NT2/D1 (cell line): ENCODE data around the gene MCFD2.

ENCODE experiments used
- DNase-seq: peaks from one replicate; pipeline ENCODE4 v3.0.0-alpha.2; 2011; ENCODE audit warnings: low read depth, low spot score
- H3K27me3 ChIP-seq: 2 replicates; pipeline ENCODE4 v1.6.0; 2011; ENCODE audit warnings: mild to moderate bottlenecking; ENCODE audit not compliant: insufficient read length, insufficient read depth
- H3K36me3 ChIP-seq: 2 replicates; pipeline ENCODE4 v1.6.1; 2011; ENCODE audit warnings: mild to moderate bottlenecking, low read length, mixed read lengths; ENCODE audit not compliant: insufficient read depth, insufficient read length
- H3K4me1 ChIP-seq: 2 replicates; pipeline ENCODE4 v1.5.1; 2011; ENCODE audit not compliant: insufficient read depth, insufficient read length
- H3K4me3 ChIP-seq: 2 replicates; pipeline ENCODE4 v1.5.1; 2011; ENCODE audit warnings: low read depth; ENCODE audit not compliant: insufficient read length
- H3K9ac ChIP-seq: 2 replicates; pipeline ENCODE4 v1.6.0; 2011; ENCODE audit warnings: low read depth; ENCODE audit not compliant: insufficient read length
- H3K9me3 ChIP-seq: 2 replicates; pipeline ENCODE4 v1.5.1; 2011; ENCODE audit warnings: mild to moderate bottlenecking, low read length; ENCODE audit not compliant: insufficient read depth
- SUZ12 ChIP-seq: IDR thresholded peaks from 2 replicates; pipeline ENCODE4 v1.6.1; 2011; ENCODE audit not compliant: insufficient read length, insufficient read depth; ENCODE audit errors: extremely low read depth
- YY1 ChIP-seq: IDR thresholded peaks from 2 replicates; pipeline ENCODE4 v1.6.1; 2011; ENCODE audit not compliant: insufficient read length, insufficient read depth
- ZNF274 ChIP-seq: IDR thresholded peaks from 2 replicates; pipeline ENCODE4 v1.6.1; 2011; ENCODE audit warnings: mild to moderate bottlenecking, low read depth, low read length

The MCFD2 gene

DNA sequence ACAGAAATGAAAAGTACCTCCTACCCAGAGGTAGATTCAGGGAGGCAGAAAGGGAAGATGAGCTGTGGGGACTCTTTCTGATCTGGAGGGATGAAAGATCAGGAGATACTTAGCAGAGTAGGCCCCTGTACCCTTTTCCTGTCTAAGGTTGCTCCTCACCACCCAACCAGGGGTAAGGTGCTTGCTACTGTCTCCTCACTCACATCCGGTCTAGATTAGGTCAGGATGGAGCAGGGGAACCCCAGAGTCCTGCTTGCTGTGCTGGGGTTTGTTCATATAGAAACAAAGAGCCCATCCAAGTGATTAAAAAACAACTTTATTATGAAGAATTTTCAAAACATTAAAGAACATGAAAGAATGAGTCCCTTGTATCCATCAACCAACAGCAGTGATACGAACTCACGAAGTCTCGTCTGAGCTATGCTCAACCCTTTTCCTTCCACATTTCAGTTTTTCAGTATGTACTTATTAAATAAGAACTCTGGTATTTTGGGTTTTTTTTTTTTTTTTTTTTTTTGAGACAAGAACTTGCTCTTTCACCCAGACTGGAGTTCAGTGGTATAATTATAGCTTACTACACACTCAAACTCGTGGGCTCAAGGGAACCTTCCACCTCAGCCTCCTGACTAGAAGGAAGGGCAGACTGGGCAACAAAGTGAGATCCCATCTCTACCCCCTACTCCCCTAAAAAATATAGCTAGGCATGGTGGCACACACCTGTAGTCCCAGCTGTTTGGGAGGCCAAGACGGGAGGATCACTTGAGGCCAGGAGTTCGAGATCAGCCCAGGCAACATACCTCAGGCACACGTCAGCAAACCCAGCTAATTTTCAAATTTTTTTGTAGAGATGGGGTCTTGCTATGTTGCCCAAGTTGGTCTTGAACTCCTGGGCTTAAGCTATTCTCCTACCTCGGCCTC, 28.5 kb upstream of the MCFD2 start:
- Histone ChIP-seq H3K4me3 (no peak overlapping the region), H3K27me3 (no peaks in the 10 kb centered on the region), H3K4me1 (peaks cover 5% of the 10 kb centered on the region), H3K9ac (no peak overlapping the region), H3K9me3 (no peaks in the 10 kb centered on the region), H3K36me3 (peaks cover 25% of the 10 kb centered on the region)
- no peak for TF ChIP-seq ZNF274
- TF ChIP-seq SUZ12, result no peak
- TF ChIP-seq YY1, result no peak
- no peak for DNase-seq

DNA sequence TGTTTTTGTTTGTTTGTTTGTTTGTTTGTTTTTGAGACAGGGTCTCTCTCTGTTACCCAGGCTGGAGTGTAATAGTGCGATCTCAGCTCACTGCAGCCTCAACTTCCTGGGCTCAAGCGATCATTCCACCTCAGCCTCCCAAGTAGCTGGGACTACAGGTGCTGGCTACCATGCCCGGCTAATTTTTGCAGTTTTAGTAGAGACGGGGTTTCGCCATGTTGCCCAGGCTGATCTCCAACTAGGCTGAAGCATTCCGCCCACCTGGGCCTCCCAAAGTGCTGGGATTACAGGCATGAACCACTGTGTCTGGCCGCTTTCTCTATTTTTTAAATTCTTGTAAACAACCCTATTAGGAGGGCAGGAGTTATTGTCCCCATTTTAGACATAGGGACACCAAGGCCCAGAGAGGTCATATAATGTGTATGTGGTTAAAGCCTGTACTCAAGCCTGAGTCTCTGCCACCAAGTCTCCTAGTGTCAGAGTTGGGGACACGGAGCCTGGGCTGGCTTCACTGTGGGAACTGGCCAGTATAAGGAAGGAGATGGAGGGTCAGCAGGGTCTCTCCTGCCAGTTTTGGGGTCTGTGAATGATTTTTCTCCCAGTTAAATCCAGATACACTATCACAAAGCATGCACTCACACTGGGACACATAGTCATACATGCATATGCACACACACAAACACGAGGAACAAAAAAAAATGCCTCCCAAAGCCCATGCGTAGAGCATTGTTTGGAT, 27.5 kb upstream of the MCFD2 start:
- DNase-seq, result no peak
- Histone ChIP-seq H3K36me3 (peaks cover 20% of the 10 kb centered on the region), H3K9me3 (no peaks in the 10 kb centered on the region), H3K9ac (no peak overlapping the region), H3K4me1 (peaks cover 5% of the 10 kb centered on the region), H3K4me3 (no peak overlapping the region), H3K27me3 (no peaks in the 10 kb centered on the region)
- no peak for TF ChIP-seq ZNF274
- no peak for TF ChIP-seq YY1

DNA sequence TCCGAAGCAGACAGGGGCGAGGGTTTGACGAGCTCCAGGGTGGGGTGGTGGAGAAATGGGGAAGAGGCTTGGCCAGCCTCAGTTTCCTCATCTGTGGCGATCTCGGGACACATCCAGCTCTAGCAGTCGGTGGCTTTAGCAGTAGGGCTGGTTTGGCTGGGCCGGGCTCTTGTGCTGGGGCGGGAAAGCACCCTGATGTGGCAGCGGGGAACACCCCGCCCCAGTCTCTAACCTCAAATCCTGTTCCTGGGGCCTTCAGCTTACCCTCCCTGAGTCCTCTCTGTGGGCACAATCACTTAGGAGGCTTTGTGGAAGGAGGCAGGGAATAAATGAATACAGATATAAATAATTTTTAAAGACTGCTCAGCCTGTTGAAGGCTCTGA, 26.5 kb upstream of the MCFD2 start:
- peaks cover 19% of the 10 kb centered on the region for H3K36me3 ChIP-seq
- H3K4me3 ChIP-seq, result peak overlapping the region; percentile 88
- no peaks in the 10 kb centered on the region for H3K9me3 ChIP-seq
- no peak for DNase-seq
- no peak for TF ChIP-seq YY1
- H3K27me3 ChIP-seq, result no peaks in the 10 kb centered on the region
- H3K9ac ChIP-seq, result peak overlapping the region; percentile 94
- peaks cover 5% of the 10 kb centered on the region for H3K4me1 ChIP-seq

DNA sequence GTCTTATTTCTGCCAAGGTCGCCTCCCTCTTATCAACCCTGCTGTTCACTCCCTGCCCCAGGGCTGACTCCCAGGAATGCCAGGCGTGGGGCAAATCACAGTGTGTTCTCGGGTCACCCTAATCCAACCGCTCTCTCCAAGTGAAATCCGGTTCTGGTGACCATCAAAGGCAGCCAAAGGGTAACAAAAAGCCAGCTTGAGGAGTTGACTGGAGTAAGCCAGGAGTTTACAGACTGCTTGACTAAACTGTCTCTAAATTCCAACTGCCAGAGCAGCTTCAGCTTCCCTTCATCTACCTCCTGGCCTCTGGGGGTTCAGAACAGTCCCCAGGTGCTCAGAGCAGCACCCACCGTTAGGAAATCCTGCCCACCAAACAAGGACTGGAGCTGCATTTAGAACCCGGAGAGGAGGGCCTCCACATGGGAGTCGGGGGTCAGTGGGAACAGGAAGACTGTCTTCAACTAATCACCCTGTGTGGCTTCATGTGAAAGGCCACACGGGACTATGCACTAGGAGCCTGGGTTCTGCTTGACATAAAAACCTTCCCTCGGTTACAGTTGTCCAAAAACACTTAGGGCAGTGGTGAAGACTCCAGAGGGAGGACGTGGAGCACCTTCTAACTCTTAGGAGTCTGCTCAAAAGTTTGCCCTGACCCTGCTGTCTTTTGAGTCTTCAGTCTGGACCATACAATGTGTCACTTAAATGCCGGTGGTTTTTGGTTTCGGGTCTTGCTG, 24.2 kb upstream of the MCFD2 start:
- no peak overlapping the region for H3K4me3 ChIP-seq
- H3K27me3 ChIP-seq, result no peaks in the 10 kb centered on the region
- no peak for DNase-seq
- no peaks in the 10 kb centered on the region for H3K9me3 ChIP-seq
- peaks cover 12% of the 10 kb centered on the region for H3K36me3 ChIP-seq
- peak overlapping the region; percentile 72 for H3K9ac ChIP-seq
- TF ChIP-seq YY1, result no peak
- TF ChIP-seq ZNF274, result no peak
- TF ChIP-seq SUZ12, result no peak
- H3K4me1 ChIP-seq, result peaks cover 5% of the 10 kb centered on the region

DNA sequence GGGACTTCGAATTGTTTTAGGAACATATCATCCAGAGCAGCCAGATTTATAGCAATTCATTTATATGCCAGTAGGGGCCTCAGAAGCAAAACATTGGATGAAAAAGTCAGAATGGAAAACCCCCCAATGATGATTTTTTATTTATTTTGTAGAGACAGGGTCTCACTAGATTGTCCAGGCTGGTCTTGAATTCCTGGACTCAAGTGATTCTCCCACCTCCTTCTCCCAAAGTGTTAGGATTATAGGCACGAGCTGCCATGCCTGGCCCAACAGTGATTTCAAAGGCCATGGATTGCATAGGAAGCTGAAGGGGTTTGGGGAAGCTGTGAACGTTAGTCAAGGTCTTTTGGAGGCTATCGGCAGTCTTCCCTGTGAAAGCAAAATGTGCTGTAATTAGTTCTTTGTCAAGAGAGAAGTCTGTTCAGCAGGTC, 21.9 kb upstream of the MCFD2 start:
- H3K9me3 ChIP-seq, result no peaks in the 10 kb centered on the region
- peaks cover 5% of the 10 kb centered on the region for H3K4me1 ChIP-seq
- no peak for DNase-seq
- no peaks in the 10 kb centered on the region for H3K36me3 ChIP-seq
- no peak overlapping the region for H3K4me3 ChIP-seq
- H3K27me3 ChIP-seq, result no peaks in the 10 kb centered on the region
- H3K9ac ChIP-seq, result no peak overlapping the region
- TF ChIP-seq YY1 (no peak), SUZ12 (no peak), ZNF274 (no peak)

DNA sequence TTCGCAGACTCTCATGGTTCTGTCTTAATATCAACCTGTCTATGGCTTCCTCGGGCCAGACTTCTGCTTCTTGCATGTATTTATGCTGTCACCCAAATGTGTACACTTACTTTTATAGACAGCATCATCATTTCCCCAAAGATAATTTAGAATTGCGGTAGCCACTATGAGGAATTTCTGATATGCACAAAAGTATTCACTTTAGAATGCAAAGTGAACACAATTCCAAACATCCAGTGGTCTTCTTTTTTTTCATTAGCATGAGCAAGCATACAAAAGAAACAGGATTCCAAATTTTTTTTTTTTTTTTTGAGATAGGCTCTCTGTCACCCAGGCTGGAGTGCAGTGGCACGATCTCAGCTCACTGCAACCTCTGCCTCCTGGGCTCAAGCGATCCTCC, 21.0 kb upstream of the MCFD2 start:
- TF ChIP-seq SUZ12 (no peak), YY1 (no peak), ZNF274 (no peak)
- Histone ChIP-seq H3K4me3 (no peak overlapping the region), H3K9me3 (no peaks in the 10 kb centered on the region), H3K4me1 (peaks cover 5% of the 10 kb centered on the region), H3K36me3 (no peaks in the 10 kb centered on the region), H3K27me3 (no peaks in the 10 kb centered on the region), H3K9ac (no peak overlapping the region)
- DNase-seq, result no peak

DNA sequence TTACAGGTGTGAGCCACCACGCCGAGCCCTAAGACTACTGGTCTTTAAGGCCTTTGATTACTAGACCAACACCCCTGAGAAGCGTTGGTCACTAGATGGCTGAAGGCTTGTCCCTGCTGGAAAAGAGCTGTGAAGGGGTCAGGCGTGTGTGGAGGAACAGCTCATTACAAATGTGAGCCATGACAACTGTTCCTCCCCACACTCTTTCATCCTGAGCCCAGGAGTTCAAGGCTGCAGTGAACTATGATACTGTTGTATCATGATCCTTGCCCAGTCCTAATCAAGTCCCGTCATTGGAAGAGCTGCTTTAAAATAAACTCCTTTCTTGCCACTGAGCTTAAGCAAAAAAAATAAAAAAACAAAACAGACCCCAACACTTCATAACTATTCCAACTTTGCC, 19.5 kb upstream of the MCFD2 start:
- Histone ChIP-seq H3K9ac (no peak overlapping the region), H3K9me3 (no peaks in the 10 kb centered on the region), H3K4me1 (peaks cover 5% of the 10 kb centered on the region), H3K27me3 (no peaks in the 10 kb centered on the region), H3K36me3 (no peaks in the 10 kb centered on the region), H3K4me3 (no peak overlapping the region)
- no peak for DNase-seq
- TF ChIP-seq YY1 (no peak), SUZ12 (no peak), ZNF274 (no peak)
